GM23248 (cell line): ENCODE data around the gene ZBTB4.

Source experiments
- EZH2 ChIP-seq: fragments of 200-600 bp; sonication (generic); IDR thresholded peaks from 2 replicates; pipeline ENCODE4 v1.6.1; 2018; ENCODE audit warnings: antibody characterized with exemption, mild to moderate bottlenecking; ENCODE audit not compliant: insufficient read depth, poor library complexity, severe bottlenecking
- EZH2phosphoT487 ChIP-seq: fragments of 200-600 bp; sonication (generic); IDR thresholded peaks from 2 replicates; pipeline ENCODE4 v1.6.1; 2018; ENCODE audit warnings: antibody characterized with exemption, moderate library complexity, mild to moderate bottlenecking, low read depth; ENCODE audit not compliant: insufficient read depth

DNA sequence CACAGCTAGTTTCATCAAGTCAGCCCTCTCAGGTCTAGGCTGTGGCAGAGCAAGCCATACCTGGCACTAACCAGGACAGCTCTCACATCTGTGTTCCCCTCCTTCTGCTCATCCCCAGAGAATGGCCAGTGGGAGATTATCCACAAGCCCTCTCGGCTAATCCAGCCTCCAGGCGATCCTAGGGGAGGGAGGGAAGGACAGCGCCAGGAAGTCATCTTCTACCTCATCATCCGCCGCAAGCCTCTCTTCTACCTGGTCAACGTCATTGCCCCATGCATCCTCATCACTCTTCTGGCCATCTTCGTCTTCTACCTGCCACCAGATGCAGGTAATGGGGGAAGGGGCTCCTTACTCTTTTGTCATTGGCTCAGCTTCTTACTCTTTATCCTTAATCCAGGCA lies 31.0 kb downstream of the ZBTB4 start:
- TF ChIP-seq EZH2phosphoT487 (no peak), EZH2 (no peak)
